Endothelial cell of hepatic sinusoid (primary cell): Measurements from ENCODE around the gene GNG13.

ENCODE experiments used
- in situ Hi-C: cut with HindIII; loops from 2 replicates; pipeline ENCODE4 v1.10.0; 2017; ENCODE audit warnings: low sequenced_read_pairs

GNG13 gene

DNA sequence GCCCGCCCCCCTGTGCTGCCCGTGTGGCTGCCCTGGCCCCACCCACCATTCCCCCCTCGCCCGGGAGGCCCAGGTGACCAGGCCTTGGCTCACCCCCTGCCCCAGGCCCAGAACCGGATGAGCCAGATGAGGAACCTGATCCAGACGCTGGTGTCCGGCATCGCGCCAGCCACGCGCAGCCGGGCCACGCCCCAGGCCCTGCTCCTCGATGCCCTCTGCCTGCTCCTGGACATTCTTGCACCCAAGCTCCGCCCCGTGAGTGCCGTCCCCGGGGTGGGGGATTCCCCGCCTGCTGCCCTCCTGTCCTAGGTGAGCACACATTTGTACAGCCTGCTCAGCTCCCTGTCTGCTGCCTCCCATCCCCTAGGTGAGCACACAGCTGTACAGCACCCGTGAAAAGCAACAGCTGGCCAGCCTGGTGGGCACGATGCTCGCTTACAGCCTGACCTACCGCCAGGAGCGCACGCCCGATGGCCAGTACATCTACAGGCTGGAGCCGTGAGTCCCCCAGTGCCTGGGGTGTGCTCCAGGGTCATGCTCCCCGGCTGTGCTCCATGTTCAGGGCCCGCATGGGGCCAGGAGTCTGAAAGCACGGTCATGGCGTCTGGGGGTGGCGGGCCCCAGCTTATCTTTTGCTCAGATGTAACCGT, 4.8 kb downstream of the GNG13 start:
- in situ Hi-C loops, result no loop called here

GRCh38 chr16:794853-795466, 5.6 kb downstream of the GNG13 start:
- in situ Hi-C loops, result no loop called here

DNA sequence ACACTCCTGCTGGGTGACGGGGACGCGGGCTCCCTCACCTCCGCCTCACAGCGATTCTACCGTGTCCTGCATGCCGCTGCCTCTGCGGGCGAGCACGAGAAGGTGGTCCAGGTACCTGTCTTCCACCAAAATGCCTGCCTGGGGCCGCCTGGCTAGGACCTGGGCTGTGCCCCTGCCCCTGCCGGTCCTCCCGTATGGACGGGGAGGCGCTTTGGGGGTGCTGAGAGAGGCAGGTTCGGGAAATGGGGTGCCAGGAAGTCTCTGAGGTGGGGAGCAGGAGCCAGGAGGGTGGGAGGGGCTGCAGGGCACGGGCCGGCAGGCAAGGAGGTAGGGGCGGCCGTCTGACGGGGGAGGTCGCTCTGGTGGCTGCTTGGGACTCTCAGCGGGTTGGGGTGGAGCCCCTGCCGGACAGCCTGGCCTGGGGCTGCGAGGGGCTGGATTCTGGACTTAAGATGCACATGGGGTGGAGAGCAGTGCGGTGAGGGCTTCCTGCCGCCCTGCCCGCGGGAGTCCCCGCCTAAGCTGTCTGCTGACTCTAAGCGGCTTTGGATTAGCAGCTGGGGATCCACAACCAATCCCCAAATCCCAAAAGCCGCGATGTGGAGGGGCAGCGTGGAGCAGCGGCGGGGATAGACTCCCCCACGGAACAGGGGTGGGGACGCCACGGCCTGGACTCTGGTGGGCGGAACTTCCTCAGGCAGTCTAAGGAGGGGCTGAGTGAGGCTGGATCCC, 6.3 kb downstream of the GNG13 start:
- in situ Hi-C loops, result no loop called here

DNA sequence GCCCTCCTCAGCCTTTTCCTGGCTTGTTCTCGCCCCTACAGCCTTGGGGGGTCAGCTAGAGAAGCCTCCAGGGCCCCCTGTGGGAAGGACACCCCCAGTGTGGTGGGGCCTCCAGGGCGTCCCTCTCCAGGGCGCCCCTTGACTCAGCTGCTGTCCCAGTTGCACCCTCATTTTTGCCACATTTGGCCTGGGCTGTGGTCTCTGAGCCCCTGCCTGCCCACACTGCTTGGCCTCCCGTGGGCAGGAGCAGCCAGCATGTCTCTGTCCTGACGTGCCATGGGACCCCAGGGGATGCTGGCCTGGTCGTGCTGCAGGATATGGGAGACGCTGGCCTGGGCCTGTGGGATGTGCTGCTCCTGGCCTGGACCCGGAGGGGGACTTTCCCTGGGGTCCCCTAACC, 7.1 kb downstream of the GNG13 start:
- in situ Hi-C loops, result no loop called here

GRCh38 chr16:792221-792995, 8.1 kb downstream of the GNG13 start:
- in situ Hi-C loops, result no loop called here

DNA sequence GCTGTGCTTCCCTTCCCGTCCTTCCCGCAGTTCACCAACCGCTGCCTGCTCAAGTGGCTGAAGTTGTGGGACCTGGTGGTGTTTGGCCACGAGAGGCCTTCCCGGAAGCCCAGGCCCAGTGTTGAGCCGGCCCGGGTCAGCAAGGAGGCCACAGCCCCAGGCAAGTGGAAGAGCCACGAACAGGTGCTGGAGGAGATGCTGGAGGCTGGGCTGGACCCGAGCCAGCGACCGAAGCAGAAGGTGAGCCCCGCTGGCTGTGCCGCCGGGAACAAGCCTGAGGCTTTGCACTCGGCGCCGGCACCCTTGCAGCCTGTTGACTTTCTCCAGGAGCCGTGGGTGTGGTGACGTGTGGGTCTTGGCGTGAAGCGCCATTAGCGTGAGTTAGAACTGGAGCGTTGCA, 9.4 kb downstream of the GNG13 start:
- in situ Hi-C loops, result no loop called here

DNA sequence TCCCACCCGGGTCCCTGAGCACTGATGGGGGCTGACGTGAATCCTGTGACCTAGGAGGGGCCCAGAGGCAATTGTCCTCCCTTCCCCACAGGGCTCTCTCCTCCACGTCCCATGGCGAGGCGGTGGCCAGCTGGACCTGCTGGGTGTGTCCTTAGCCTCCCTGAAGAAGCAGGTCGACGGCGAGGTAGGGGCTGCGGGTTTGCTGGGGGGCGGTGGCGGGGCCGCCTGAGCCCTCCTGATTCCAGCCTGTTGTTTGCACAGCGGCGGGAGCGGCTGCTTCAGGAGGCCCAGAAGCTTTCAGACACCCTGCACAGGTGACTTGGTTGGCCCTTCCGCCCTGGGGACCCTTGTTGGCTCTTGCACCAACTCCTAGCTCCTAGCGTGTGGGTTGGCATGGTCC, 10.4 kb downstream of the GNG13 start:
- in situ Hi-C loops, result no loop called here

DNA sequence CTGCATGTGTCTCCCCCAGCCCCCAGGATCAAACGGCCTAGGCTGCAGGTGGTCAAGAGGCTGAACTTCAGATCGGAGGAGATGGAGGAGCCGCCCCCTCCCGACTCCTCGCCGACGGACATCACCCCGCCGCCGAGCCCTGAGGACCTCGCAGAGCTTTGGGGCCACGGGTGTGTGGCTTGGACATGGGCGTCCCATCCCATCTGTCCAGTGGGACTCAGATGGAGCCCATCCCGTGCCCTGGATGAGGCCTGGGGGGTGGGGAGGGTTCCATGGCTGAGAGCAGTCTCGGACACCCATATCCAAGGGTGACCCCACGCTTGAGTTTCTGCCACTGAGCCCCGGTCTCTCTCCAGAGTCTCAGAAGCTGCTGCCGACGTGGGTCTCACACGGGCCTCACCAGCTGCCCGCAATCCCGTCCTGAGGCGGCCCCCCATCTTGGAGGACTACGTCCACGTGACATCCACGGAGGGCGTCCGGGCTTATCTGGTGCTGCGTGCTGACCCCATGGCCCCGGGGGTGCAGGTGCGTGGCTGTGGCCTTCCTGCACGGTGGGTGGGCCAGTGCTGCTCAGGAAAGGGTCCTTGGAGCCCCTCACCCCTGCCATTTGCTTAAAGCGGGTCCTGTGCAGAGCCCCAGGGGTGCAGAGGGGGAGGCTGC, 11.2 kb downstream of the GNG13 start:
- in situ Hi-C loops, result no loop called here

DNA sequence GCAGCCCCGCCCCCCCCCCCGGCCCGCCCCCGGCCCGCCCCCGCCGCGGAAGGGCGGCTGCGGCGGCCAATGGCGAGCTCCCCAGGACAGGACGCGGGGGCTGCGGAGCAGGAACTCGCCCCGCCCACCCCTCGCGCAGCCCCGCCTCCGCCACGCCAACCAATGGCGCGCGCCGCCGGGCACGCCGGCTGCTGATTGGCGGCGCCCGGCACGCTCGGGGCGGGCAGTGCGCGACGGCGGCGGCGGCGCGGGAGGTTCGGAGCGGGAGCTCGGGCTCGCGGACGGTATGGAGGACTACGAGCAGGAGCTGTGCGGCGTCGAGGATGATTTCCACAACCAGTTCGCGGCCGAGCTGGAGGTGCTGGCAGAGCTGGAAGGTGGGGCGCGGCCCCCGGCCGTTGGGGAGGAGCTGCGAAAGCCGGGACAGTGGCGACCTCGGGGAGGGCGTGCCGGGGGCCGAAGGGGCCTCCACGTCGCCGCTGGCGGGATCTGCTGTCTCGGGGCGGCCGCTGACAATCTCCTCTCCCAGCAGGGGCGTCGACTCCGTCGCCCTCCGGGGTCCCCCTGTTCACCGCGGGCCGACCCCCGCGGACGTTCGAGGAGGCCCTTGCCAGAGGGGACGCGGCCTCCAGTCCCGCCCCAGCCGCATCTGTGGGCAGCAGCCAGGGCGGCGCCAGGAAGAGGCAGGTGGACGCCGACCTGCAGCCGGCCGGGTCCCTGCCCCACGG, 12.0 kb downstream of the GNG13 start, which contains the start of gene CHTF18:
TSS of gene CHTF18 (plus strand) at position 222 of the 728 bp plus-strand sequence. CDS start at position 287, 65 bp downstream.
- in situ Hi-C loops, result no loop called here

- in situ Hi-C loops, result no loop called here
Observed at GRCh38 chr16:787978-788398, 12.5 kb downstream of the GNG13 start, which contains the start of gene RPUSD1. TSS of gene RPUSD1 (minus strand) at chr16:788381. CDS start at chr16:787737, 644 bp downstream.

DNA sequence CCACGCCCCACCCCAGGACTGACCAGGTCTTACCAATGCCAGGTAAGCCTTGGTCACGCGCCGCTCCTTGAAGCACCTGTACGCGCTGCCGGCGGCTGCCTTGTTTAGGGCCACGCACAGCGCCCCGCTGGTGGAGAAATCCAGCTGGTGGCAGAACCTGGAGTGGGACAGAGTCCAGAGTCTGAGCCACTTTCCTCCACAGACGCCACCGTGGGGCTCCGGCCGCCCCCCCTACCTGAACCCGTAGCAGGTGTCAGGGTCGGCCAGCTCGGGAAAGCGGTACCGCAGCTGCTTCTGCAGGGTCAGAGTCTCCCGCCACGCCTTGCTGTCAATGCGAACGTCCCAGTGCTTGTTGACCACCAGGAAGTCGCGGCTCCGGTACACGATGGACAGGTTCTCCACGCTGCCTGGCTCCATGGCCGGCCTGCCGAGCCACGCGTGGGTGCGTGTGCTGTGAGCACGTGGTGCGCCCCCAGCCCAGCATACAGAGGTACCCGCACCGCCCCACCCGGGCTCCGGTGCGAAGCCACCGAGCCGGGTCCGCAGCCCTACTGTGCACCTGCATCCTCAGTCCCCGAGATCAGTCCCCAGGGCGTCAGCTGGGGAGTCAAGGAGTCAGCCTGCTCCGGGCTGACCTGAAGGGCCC, 13.1 kb downstream of the GNG13 start:
- in situ Hi-C loops, result no loop called here

DNA sequence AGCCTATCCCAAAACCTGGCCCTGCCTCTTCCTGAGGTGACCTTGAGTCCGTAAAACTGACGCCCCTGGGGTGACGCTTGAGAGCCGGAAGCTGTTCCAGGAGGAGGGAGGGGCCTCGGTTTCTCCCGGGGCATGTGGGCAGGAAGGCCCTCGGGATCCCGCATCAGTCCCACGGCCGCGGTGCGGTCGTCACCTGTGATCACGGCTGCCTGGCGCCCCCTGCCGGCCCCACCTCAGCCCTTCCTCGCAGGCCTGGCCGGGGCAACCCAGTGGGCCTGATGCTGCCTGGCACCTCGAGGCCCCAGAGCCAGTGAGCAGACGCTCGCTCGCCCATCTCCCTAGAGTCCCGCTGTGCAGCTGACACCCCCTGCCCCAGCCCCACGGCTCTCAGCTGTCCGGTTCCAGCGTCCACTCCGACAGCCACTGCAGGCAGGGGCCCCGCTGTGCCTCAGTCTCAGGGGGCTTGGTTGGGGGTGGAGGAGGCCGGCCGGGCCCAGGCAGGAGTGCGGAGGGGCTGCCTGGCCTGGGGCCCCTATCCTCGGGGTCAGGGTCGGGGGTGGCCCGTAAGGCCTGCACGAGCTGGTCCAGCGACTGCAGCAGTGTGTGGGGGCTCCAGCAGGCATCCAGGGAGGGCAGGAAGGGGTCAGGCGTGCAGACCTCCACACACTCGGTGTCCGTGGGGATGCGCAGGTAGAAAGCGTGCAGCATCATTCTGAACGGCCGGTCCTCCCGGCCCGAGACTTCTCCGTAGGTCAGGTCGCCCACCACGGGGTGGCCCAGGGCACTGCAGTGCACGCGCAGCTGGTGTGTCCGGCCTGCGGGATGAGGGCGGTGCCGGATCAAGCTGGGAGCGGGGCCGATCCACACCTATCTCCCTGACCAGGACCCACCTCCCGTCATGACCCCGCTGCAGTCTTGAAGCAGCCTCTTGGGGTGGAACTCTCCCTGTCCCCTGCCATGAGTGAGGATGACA, 14.7 kb downstream of the GNG13 start:
- in situ Hi-C loops, result no loop called here

DNA sequence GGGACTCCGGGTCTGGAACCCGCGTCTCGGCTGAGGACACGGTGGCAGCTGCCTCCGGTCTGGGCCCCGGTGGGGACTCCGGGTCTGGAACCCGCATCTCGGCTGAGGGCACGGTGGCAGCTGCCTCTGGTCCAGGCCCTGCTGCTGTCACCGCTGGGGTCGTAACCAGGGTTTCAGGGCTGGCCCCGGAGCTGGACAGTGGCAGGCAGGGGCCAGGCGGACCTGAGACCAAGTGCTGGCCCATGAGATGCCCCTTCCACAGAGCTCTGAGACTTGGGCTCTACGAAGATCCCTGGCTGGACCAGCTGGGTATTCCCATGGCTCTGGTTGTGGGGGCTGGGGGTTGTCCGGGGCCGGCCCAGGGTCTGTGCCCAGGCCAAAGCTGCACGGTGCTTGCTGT, 16.1 kb downstream of the GNG13 start:
- in situ Hi-C loops, result no loop called here

DNA sequence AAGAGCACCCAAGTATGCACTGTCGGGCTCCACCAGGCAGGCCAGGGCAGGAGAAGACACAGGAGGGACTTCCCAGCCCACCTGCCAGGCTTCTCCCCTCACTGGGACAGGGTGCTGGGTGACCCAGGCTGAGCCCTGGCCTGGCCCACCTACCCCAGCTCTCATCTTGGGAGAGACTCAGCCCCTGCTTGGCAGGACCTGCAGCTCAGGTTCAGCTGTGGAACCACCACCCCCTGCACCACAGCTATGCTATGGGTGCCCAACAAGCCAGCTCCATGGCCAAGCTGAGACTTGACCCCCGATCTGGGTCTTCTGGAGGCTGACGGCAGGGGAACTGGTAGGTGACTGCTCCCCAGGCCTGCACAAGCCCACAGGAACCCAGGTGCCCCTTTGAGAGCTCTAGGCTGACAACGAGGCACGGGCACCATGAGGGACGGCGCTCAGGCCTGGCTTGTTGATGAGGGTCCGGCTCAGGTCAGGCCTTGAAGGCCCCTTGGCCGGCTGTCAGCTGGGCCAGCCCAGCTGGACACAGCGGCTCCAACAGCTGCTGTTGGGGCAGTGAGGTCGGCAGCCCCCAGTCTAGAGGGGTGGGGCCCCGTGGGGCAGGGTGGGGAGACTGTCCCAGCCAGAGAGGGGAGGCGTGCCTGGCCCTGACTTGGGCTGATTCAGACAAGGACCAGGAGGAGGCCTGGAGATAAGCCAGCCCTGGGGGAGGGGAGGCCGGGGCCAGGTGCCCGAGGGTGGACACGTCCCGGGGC, 17.0 kb downstream of the GNG13 start:
- in situ Hi-C loops, result no loop called here

DNA sequence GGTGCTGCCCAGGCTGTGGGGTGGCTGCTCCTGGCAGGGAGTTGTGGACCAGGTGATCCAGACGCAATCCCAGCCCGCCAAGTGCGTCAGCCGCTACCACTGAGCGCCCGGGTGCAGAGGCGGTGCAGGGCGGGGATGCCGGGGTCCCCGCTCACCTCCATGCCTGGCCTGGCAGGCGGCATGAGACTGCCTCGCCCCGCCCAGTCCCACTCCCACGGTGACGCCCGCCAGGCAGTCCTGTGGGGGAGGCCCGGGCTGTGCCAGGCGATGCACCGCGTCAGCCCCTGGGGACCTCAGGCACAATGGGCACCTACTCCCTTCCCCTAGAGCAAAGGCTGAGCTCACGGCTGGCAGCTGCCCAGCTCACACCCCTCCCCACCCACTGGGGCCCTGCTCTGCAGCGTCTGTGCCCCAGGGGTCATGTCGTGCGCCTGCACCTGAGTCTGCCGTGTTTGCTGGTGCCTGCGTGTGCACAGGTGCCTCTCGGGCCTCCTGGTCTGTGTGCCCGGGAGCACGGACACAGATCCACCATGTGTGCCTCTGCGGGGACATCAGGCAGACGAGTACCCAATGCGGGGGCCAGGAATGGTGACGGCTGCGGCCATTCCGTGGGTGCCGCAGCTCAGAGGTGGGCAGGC, 17.6 kb downstream of the GNG13 start:
- in situ Hi-C loops, result no loop called here

GRCh38 chr16:782258-782657, 18.3 kb downstream of the GNG13 start:
- in situ Hi-C loops, result no loop called here

GRCh38 chr16:781346-782010, 19.1 kb downstream of the GNG13 start:
- in situ Hi-C loops, result no loop called here
